Panc1 (cell line): ENCODE results near the gene MYBBP1A. TPM values are rescaled to one million over a fixed set of nuclear protein-coding genes. Genes with fewer than 3 reads are reported as not detected.

Source experiments
- ATAC-seq: fragments of 200-7000 bp; cut with Tn5 transposase; 2 replicates; pipeline ENCODE4 v1.9.1; 2020; ENCODE audit warnings: mild to moderate bottlenecking, moderate library complexity
- BruUV-seq: library from RNA; stranded (reverse); fragments of 400-500 nt; replicated peaks from 2 replicates; lab custom pipeline; 2021; lab: Mats Ljungman, UMichigan
- CTCF ChIA-PET: fragments of 300-600 bp; sonication (Branson Sonifier 250); formaldehyde crosslinking; loops from one replicate; lab custom pipeline; 2022; ENCODE audit warnings: antibody characterized with exemption; lab: Charles Lee
- POLR2A ChIA-PET: fragments of 300-600 bp; sonication (Branson Sonifier 250); formaldehyde crosslinking; loops from one replicate; lab custom pipeline; 2022; ENCODE audit warnings: antibody characterized with exemption; lab: Charles Lee
- DNase-seq: peaks from one replicate; pipeline ENCODE4 v3.0.0-alpha.2; 2010; ENCODE audit warnings: low read depth, low spot score
- H3K27ac ChIP-seq: 2 replicates; pipeline ENCODE4 v1.5.1; 2011; ENCODE audit warnings: mild to moderate bottlenecking, low read length, inconsistent platforms
- H3K27me3 ChIP-seq: fragments of 200-500 bp; sonication (Bioruptor generic); 2 replicates; pipeline ENCODE4 v1.6.0; 2014; ENCODE audit warnings: low read length, inconsistent platforms; ENCODE audit not compliant: control insufficient read depth, insufficient read depth
- H3K36me3 ChIP-seq: fragments of 200-500 bp; sonication (Bioruptor generic); 2 replicates; pipeline ENCODE4 v1.5.1; 2014; ENCODE audit warnings: inconsistent platforms, mild to moderate bottlenecking, low read length, moderate library complexity; ENCODE audit not compliant: control insufficient read depth, insufficient read depth
- H3K4me1 ChIP-seq: 2 replicates; pipeline ENCODE4 v1.5.1; 2011; ENCODE audit warnings: inconsistent platforms, mild to moderate bottlenecking, low read length, moderate library complexity; ENCODE audit not compliant: control insufficient read depth, insufficient read depth
- H3K4me3 ChIP-seq, 2 experiments: 2 replicates each; pipeline ENCODE4 v1.5.1; 2011 to 2012; ENCODE audit warnings: low read depth in 2 of 2, low read length in 2 of 2, mild to moderate bottlenecking in 2 of 2, inconsistent platforms in 1 of 2, moderate library complexity in 1 of 2
- H3K9me3 ChIP-seq: fragments of 200-500 bp; sonication (Bioruptor generic); 2 replicates; pipeline ENCODE4 v1.5.1; 2014; ENCODE audit warnings: low read depth, mild to moderate bottlenecking, inconsistent platforms, low read length, moderate library complexity; ENCODE audit not compliant: control insufficient read depth, insufficient read depth
- POLR2AphosphoS5 ChIP-seq: IDR thresholded peaks from 2 replicates; pipeline ENCODE4 v1.6.1; 2012; ENCODE audit warnings: mild to moderate bottlenecking, low read depth, low read length, moderate library complexity
- SIN3A ChIP-seq: IDR thresholded peaks from 2 replicates; pipeline ENCODE4 v1.6.1; 2012; ENCODE audit warnings: low read depth, mild to moderate bottlenecking, low read length, moderate library complexity, borderline replicate concordance; ENCODE audit not compliant: insufficient read depth
- TCF7L2 ChIP-seq: IDR thresholded peaks from 2 replicates; pipeline ENCODE4 v1.6.1; 2011; ENCODE audit warnings: mild to moderate bottlenecking, low read depth, low read length, inconsistent platforms
- in situ Hi-C: cut with HindIII; loops from 2 replicates; pipeline ENCODE4 v1.10.0; 2016; ENCODE audit warnings: low sequenced_read_pairs, low pct_unique_long_range_greater_than_20kb
- intact Hi-C: fragments of 100-400 bp; cut with micrococcal nuclease; formaldehyde crosslinking; loops from one replicate; pipeline ENCODE4 v1.10.0; 2022; ENCODE audit not compliant: unreplicated experiment
- total RNA-seq: library from RNA; stranded (reverse); gene quantifications from one replicate; pipeline ENCODE4 v1.2.1, GENCODE V29; 2021; ENCODE audit not compliant: unreplicated experiment
- TF ChIP-seq, protein P1 (sequence below): fragments of 450-650 bp; IDR thresholded peaks from 2 replicates; pipeline ENCODE4 v1.5.1; 2017; ENCODE audit warnings: mild to moderate bottlenecking
- TF ChIP-seq, protein P2 (sequence below), 2 experiments: IDR thresholded peaks; 2 replicates each; pipeline ENCODE4 v1.6.1; 2011 to 2012; ENCODE audit warnings: low read depth in 2 of 2, control low read depth in 1 of 2, low read length in 1 of 2, mild to moderate bottlenecking in 1 of 2, moderate library complexity in 1 of 2; ENCODE audit not compliant: insufficient read depth in 1 of 2

MYBBP1A gene
- total RNA-seq, 1 experiment from 2014 or later, result 95.6 TPM

DNA sequence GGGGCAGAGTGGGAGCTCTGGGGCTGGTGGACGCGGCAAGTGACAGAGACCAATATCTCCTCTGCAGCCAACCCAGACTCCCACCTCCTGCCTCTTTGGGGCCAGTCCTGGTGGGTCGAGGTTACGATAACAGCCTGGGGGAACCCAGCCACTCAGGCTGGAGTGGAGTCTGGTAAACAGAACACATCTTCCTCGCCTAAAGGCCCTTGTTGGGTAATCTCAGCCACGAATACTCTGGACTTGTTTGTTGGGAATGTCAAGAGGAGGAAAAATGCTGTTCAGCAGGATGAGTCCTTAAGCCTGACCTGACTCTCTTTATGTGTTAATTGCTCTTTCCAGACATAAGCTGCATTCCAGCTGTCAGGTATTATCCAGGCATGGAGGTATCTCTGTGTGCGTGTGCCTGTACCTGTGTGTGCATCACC is 64.5 kb downstream of the MYBBP1A start:
- in situ Hi-C loops, result no loop called here
- Histone ChIP-seq H3K36me3 (no peaks in the 10 kb centered on the region), H3K27ac (no peak overlapping the region), H3K4me3 (no peak overlapping the region), H3K9me3 (no peaks in the 10 kb centered on the region), H3K4me1 (no peaks in the 10 kb centered on the region), H3K27me3 (no peaks in the 10 kb centered on the region)
- BruUV-seq, result no TSS peak
- POLR2A ChIA-PET, result no interaction called here
- intact Hi-C loops, result no loop called here
- CTCF ChIA-PET, result interaction anchor here (0.6 kb wide), 1 partner anchor 8 kb away, joined by 3 read pairs; no protein-coding TSS in a partner anchor
- no peak for DNase-seq
- TF ChIP-seq SIN3A (no peak), POLR2AphosphoS5 (no peak), TCF7L2 (no peak)
- TF ChIP-seq, protein P1, sequence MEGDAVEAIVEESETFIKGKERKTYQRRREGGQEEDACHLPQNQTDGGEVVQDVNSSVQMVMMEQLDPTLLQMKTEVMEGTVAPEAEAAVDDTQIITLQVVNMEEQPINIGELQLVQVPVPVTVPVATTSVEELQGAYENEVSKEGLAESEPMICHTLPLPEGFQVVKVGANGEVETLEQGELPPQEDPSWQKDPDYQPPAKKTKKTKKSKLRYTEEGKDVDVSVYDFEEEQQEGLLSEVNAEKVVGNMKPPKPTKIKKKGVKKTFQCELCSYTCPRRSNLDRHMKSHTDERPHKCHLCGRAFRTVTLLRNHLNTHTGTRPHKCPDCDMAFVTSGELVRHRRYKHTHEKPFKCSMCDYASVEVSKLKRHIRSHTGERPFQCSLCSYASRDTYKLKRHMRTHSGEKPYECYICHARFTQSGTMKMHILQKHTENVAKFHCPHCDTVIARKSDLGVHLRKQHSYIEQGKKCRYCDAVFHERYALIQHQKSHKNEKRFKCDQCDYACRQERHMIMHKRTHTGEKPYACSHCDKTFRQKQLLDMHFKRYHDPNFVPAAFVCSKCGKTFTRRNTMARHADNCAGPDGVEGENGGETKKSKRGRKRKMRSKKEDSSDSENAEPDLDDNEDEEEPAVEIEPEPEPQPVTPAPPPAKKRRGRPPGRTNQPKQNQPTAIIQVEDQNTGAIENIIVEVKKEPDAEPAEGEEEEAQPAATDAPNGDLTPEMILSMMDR, result no peak
- TF ChIP-seq, protein P2, sequence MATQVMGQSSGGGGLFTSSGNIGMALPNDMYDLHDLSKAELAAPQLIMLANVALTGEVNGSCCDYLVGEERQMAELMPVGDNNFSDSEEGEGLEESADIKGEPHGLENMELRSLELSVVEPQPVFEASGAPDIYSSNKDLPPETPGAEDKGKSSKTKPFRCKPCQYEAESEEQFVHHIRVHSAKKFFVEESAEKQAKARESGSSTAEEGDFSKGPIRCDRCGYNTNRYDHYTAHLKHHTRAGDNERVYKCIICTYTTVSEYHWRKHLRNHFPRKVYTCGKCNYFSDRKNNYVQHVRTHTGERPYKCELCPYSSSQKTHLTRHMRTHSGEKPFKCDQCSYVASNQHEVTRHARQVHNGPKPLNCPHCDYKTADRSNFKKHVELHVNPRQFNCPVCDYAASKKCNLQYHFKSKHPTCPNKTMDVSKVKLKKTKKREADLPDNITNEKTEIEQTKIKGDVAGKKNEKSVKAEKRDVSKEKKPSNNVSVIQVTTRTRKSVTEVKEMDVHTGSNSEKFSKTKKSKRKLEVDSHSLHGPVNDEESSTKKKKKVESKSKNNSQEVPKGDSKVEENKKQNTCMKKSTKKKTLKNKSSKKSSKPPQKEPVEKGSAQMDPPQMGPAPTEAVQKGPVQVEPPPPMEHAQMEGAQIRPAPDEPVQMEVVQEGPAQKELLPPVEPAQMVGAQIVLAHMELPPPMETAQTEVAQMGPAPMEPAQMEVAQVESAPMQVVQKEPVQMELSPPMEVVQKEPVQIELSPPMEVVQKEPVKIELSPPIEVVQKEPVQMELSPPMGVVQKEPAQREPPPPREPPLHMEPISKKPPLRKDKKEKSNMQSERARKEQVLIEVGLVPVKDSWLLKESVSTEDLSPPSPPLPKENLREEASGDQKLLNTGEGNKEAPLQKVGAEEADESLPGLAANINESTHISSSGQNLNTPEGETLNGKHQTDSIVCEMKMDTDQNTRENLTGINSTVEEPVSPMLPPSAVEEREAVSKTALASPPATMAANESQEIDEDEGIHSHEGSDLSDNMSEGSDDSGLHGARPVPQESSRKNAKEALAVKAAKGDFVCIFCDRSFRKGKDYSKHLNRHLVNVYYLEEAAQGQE (IDR thresholded peaks at IDR 0.05; ENCODE audit: insufficient read depth in 1 of 2, low read depth in 2 of 2, low read length in 1 of 2), result no peak
- no peak for ATAC-seq

- ChIA-PET CTCF (no interaction called here), POLR2A (interaction anchor here (0.6 kb wide), 1 partner anchor 18 kb away, joined by 3 read pairs; no protein-coding TSS in a partner anchor)
- no peak for DNase-seq
- no peaks in the 10 kb centered on the region for H3K36me3 ChIP-seq
- no TSS peak for BruUV-seq
- TF ChIP-seq SIN3A (no peak), TCF7L2 (no peak), POLR2AphosphoS5 (no peak)
- TF ChIP-seq, protein P2 (IDR thresholded peaks at IDR 0.05; ENCODE audit: insufficient read depth in 1 of 2, low read depth in 2 of 2, low read length in 1 of 2), result no peak
- TF ChIP-seq, protein P1, result no peak
- no peaks in the 10 kb centered on the region for H3K27me3 ChIP-seq
- H3K4me1 ChIP-seq, result no peaks in the 10 kb centered on the region
- intact Hi-C loops (no loop called here), in situ Hi-C loops (no loop called here)
- no peak overlapping the region for H3K4me3 ChIP-seq
- H3K27ac ChIP-seq, result no peak overlapping the region
- no peak for ATAC-seq
- H3K9me3 ChIP-seq, result no peaks in the 10 kb centered on the region
Observed at GRCh38 chr17:4490109-4490591, 65.0 kb downstream of the MYBBP1A start.
